GM12892 (cell line): ENCODE results near the gene PRUNE1.
A peak's percentile ranks its signal among the peaks of the same experiment; 100 is the strongest.

Source experiments
- POLR2A ChIP-seq: IDR thresholded peaks from 2 replicates; pipeline ENCODE4 v1.6.1; 2011; ENCODE audit warnings: low read depth, low read length, control low read depth
- POLR2AphosphoS5 ChIP-seq: IDR thresholded peaks from 2 replicates; pipeline ENCODE4 v1.6.1; 2011; ENCODE audit warnings: low read depth, low read length, control low read depth
- TAF1 ChIP-seq: IDR thresholded peaks from 2 replicates; pipeline ENCODE4 v1.6.1; 2011; ENCODE audit warnings: low read depth, mild to moderate bottlenecking, control low read depth, low read length, borderline replicate concordance

DNA sequence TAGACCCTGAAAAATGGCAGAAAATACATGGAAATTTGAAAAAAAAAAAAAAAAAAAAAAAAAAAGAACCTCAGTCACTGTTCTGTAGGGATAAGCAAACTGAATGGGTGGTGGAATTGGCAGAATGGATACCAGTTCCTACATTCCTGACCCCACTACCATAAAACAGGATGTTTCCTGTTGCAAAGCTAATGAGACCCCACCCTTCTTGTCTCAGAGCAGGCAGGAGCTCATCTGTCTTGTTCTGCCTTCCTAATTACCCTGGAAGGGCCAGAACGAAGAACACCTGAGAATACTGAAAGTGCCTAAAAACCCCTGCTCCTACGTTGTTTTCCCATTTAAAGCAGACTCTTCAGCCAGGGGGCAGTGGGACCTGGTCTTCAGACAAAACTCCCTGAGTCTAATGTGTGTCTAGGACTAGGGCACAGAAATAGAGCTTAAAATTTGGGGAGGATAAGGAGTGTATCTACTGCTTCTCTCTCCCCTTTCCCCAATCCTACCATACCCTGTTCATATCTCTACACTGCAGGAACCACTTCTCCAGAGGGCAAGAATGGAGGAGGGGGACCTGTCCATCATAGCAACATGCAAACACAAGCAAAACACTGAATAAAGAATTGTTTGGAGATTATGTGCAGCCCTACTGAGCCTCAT is 43.2 kb downstream of the PRUNE1 start:
- TF ChIP-seq POLR2AphosphoS5 (peak; percentile 76), POLR2A (0 out of 2 replicates have a peak, but pooled peaks have one; percentile 32), TAF1 (no peak)
